HG03439 (cell line): ENCODE measurements around the gene EBNA1BP2.
"Not testable (repeated sequence)": the region's sequence is repeated elsewhere in the genome, so short reads cannot be mapped to it uniquely, and the experiment has no call there.

Experiments
- ATAC-seq: cut with Tn5 transposase; IDR thresholded peaks from one replicate; pipeline ENCODE4 v1.9.1; 2021; ENCODE audit warnings: mild to moderate bottlenecking, moderate library complexity; ENCODE audit not compliant: unreplicated experiment

EBNA1BP2 gene

DNA sequence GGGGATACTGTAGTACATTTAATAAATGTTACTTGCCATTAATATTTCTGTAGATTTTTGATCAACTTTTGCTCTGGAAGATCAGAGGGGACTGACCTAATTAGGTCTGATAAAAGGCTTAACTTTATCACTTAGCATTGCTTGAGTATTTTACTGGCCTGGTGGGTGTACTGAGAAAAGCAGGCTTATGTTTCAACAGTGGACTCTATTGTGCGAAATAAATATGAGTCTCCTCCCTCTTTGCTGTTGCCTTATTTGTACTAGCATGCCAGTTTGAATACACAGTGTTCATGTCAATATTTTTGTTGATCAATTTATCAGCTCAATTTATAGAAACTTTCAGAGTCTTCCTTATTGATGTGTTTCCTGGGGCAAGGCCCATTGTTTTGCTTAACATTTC is 49.1 kb downstream of the EBNA1BP2 start:
- no peak for ATAC-seq

DNA sequence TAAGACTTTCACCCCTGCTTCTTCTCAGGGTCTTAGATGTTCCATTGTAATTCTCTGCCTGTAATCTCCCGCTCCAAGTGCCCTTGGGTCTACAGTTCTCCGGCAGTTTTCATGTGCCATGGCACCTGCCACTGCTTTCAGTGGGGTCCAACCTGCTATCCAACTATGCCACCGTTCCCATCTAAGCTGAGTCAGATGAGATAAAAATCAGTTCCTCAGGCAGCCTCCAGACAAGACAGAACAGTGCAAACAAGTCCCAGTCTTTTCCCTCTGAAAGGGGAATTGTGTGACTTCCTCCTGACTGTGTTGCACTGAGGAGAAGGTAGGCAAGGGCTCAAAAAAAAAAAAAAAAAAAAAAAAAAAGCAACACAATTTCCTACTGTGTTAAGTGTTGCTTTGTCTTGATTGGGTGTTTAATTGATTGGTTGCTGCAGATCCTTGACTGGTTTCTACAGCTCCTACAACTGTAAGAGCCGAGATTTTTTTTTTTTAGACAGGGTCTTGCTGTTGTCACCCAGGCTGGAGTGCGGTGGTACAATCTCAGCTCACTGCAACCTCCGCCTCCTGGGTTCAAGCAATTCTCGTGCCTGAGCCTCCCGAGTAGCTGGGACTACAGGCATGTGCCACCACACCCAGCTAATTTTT is 50.7 kb downstream of the EBNA1BP2 start:
- ATAC-seq: no peak

DNA sequence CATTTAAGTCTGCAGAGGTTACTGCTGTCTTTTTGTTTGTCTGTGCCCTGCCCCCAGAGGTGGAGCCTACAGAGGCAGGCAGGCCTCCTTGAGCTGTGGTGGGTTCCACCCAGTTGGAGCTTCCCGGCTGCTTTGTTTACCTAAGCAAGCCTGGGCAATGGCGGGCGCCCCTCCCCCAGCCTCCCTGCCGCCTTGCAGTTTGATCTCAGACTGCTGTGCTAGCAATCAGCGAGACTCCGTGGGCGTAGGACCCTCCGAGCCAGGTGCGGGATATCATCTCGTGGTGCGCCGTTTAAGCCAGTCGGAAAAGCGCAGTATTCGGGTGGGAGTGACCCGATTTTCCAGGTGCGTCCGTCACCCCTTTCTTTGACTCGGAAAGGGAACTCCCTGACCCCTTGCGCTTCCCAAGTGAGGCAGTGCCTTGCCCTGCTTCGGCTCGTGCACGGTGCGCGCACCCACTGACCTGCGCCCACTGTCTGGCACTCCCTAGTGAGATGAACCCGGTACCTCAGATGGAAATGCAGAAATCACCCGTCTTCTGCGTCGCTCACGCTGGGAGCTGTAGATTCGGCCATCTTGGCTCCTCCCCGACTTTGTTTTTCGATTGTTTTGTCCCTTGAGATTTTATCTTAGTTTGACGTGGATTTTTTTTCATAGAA is 52.0 kb downstream of the EBNA1BP2 start:
- ATAC-seq: not testable (repeated sequence)
